Neural progenitor cell (in vitro differentiated cells): ENCODE measurements around the gene COX4I2.

Source experiments
- EZH2 ChIP-seq: fragments of 200-600 bp; sonication (generic); IDR thresholded peaks from 2 replicates; pipeline ENCODE4 v1.6.1; 2017; ENCODE audit warnings: antibody characterized with exemption, mild to moderate bottlenecking, moderate library complexity
- EZH2phosphoT487 ChIP-seq: fragments of 200-600 bp; sonication (generic); IDR thresholded peaks from 2 replicates; pipeline ENCODE4 v1.6.1; 2017; ENCODE audit warnings: antibody characterized with exemption
- TF ChIP-seq, protein P1 (sequence below): fragments of 200-600 bp; sonication (generic); IDR thresholded peaks from 2 replicates; pipeline ENCODE4 v1.5.1; 2017; ENCODE audit warnings: antibody characterized with exemption, mild to moderate bottlenecking

DNA sequence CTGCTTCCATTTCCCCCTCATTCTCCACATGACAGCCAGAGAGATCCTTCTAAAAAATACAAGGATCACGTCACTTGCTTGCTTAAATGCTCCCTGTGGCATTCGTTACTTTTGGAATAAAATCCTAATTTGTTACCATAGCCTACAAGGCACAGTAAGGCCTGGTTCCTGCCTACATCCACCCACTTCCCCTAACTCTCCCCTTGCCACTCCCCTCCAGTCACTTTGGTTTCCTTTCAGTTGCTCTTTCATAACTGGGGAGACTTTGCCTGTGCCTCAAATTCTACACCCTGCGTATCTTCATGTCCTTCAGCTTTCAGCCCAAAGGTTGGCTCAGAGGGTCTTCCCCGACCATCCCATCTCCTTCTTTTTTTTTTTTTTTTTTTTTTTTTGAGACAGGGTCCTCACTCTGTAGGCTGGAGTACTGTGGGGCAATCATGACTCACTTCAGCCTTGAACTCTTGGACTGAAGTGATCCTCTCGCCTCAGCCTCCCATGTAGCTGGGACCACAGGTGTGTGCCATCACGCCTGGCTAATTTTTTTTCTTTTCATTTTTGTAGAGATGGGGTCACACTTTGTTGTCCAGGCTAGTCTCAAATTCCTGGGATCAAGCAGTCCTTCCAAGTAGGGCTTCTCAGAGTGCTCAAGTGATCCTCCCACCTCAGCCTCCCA lies 20.1 kb upstream of the COX4I2 start:
- TF ChIP-seq, protein P1, sequence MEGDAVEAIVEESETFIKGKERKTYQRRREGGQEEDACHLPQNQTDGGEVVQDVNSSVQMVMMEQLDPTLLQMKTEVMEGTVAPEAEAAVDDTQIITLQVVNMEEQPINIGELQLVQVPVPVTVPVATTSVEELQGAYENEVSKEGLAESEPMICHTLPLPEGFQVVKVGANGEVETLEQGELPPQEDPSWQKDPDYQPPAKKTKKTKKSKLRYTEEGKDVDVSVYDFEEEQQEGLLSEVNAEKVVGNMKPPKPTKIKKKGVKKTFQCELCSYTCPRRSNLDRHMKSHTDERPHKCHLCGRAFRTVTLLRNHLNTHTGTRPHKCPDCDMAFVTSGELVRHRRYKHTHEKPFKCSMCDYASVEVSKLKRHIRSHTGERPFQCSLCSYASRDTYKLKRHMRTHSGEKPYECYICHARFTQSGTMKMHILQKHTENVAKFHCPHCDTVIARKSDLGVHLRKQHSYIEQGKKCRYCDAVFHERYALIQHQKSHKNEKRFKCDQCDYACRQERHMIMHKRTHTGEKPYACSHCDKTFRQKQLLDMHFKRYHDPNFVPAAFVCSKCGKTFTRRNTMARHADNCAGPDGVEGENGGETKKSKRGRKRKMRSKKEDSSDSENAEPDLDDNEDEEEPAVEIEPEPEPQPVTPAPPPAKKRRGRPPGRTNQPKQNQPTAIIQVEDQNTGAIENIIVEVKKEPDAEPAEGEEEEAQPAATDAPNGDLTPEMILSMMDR: no peak
- TF ChIP-seq EZH2 (no peak), EZH2phosphoT487 (no peak)
